Ectodermal cell (in vitro differentiated cells): ENCODE data around the gene POT1.

Source experiments
- H3K27ac ChIP-seq: 2 replicates; pipeline ENCODE4 v1.7.0; 2013; ENCODE audit warnings: mild to moderate bottlenecking, low read depth, low read length; ENCODE audit not compliant: insufficient read depth, poor library complexity, severe bottlenecking
- H3K27me3 ChIP-seq: 2 replicates; pipeline ENCODE4 v1.7.0; 2013; ENCODE audit warnings: mild to moderate bottlenecking, low read length; ENCODE audit not compliant: insufficient read depth, control insufficient read depth, poor library complexity, severe bottlenecking
- H3K36me3 ChIP-seq: one replicate; pipeline ENCODE4 v1.7.0; 2013; ENCODE audit warnings: low read length; ENCODE audit not compliant: control insufficient read depth, insufficient read depth
- H3K4me1 ChIP-seq: one replicate; pipeline ENCODE4 v1.7.0; 2013; ENCODE audit warnings: low read length; ENCODE audit not compliant: control insufficient read depth, insufficient read depth
- H3K4me3 ChIP-seq: 2 replicates; pipeline ENCODE4 v1.7.0; 2013; ENCODE audit warnings: low read depth, low read length, control low read depth; ENCODE audit not compliant: insufficient read depth
- H3K9me3 ChIP-seq: 2 replicates; pipeline ENCODE4 v1.7.0; 2013; ENCODE audit warnings: mild to moderate bottlenecking, low read length, moderate library complexity; ENCODE audit not compliant: control insufficient read depth
- WGBS, 2 experiments: methylation state at CpG; one replicate each; pipeline ENCODE4 v1.1.7; 2013; ENCODE audit warnings: missing lambda C conversion rate in 2 of 2; 5-methylcytosine and 5-hydroxymethylcytosine counted together

POT1 gene

GRCh38 chr7:124818807-124819206 lies 110.8 kb downstream of the POT1 start:
- no peaks in the 10 kb centered on the region for H3K36me3 ChIP-seq
- H3K27ac ChIP-seq: no peak overlapping the region
- H3K4me1 ChIP-seq: no peaks in the 10 kb centered on the region
- no peaks in the 10 kb centered on the region for H3K9me3 ChIP-seq
- no peak overlapping the region for H3K4me3 ChIP-seq
- no peaks in the 10 kb centered on the region for H3K27me3 ChIP-seq
- WGBS, 2 experiments: 93 to 97% methylated on average over 5 of the region's 5 CpGs

GRCh38 chr7:124813994-124814798 lies 115.4 kb downstream of the POT1 start:
- no peaks in the 10 kb centered on the region for H3K4me1 ChIP-seq
- H3K27me3 ChIP-seq: no peaks in the 10 kb centered on the region
- H3K4me3 ChIP-seq: no peak overlapping the region
- no peaks in the 10 kb centered on the region for H3K9me3 ChIP-seq
- H3K27ac ChIP-seq: no peak overlapping the region
- no peaks in the 10 kb centered on the region for H3K36me3 ChIP-seq
- 97 to 100% methylated on average over 1 to 2 of the region's 2 CpGs for WGBS, 2 experiments

GRCh38 chr7:124812764-124813163 lies 116.9 kb downstream of the POT1 start:
- Histone ChIP-seq H3K4me3 (no peak overlapping the region), H3K4me1 (no peaks in the 10 kb centered on the region), H3K36me3 (no peaks in the 10 kb centered on the region), H3K27ac (no peak overlapping the region), H3K9me3 (no peaks in the 10 kb centered on the region), H3K27me3 (no peaks in the 10 kb centered on the region)
- no CpG with 5 or more reads among the region's 2 CpGs for WGBS, 2 experiments

- Histone ChIP-seq H3K9me3 (no peaks in the 10 kb centered on the region), H3K4me3 (no peak overlapping the region), H3K36me3 (no peaks in the 10 kb centered on the region), H3K27ac (no peak overlapping the region), H3K4me1 (no peaks in the 10 kb centered on the region), H3K27me3 (no peaks in the 10 kb centered on the region)
- 90 to 97% methylated on average over 1 of the region's 1 CpG for WGBS, 2 experiments
Observed at GRCh38 chr7:124811341-124811740, 118.3 kb downstream of the POT1 start.

GRCh38 chr7:124810605-124811004 lies 119.0 kb downstream of the POT1 start:
- Histone ChIP-seq H3K4me3 (no peak overlapping the region), H3K27me3 (no peaks in the 10 kb centered on the region), H3K27ac (no peak overlapping the region), H3K4me1 (no peaks in the 10 kb centered on the region), H3K9me3 (no peaks in the 10 kb centered on the region), H3K36me3 (no peaks in the 10 kb centered on the region)
- 55 to 59% methylated on average over 2 of the region's 3 CpGs for WGBS, 2 experiments

GRCh38 chr7:124808206-124808605 lies 121.4 kb downstream of the POT1 start:
- Histone ChIP-seq H3K27me3 (no peaks in the 10 kb centered on the region), H3K27ac (no peak overlapping the region), H3K9me3 (no peaks in the 10 kb centered on the region), H3K4me1 (no peaks in the 10 kb centered on the region), H3K36me3 (no peaks in the 10 kb centered on the region), H3K4me3 (no peak overlapping the region)
- 91 to 95% methylated on average over 5 of the region's 5 CpGs for WGBS, 2 experiments

- Histone ChIP-seq H3K27me3 (no peaks in the 10 kb centered on the region), H3K9me3 (no peaks in the 10 kb centered on the region), H3K27ac (no peak overlapping the region), H3K4me3 (no peak overlapping the region), H3K36me3 (no peaks in the 10 kb centered on the region), H3K4me1 (no peaks in the 10 kb centered on the region)
- WGBS, 2 experiments: 80% methylated on average over 1 of the region's 1 CpG; no CpG with 5 or more reads in 1 of the 2 experiments
Observed at GRCh38 chr7:124801330-124801895, 128.2 kb downstream of the POT1 start.

- Histone ChIP-seq H3K27ac (no peak overlapping the region), H3K4me3 (no peak overlapping the region), H3K36me3 (no peaks in the 10 kb centered on the region), H3K27me3 (no peaks in the 10 kb centered on the region), H3K9me3 (no peaks in the 10 kb centered on the region), H3K4me1 (no peaks in the 10 kb centered on the region)
- WGBS, 2 experiments: 89% methylated on average over 2 of the region's 2 CpGs
Observed at GRCh38 chr7:124800386-124800785, 129.2 kb downstream of the POT1 start.

- Histone ChIP-seq H3K9me3 (no peaks in the 10 kb centered on the region), H3K36me3 (no peaks in the 10 kb centered on the region), H3K27ac (no peak overlapping the region), H3K4me1 (no peaks in the 10 kb centered on the region), H3K27me3 (no peaks in the 10 kb centered on the region), H3K4me3 (no peak overlapping the region)
- WGBS, 2 experiments: 87 to 95% methylated on average over 6 of the region's 6 CpGs
Observed at GRCh38 chr7:124799448-124799847, 130.2 kb downstream of the POT1 start.

- WGBS, 2 experiments: 86 to 90% methylated on average over 1 of the region's 2 CpGs
- Histone ChIP-seq H3K4me1 (no peaks in the 10 kb centered on the region), H3K27ac (no peak overlapping the region), H3K9me3 (no peaks in the 10 kb centered on the region), H3K36me3 (no peaks in the 10 kb centered on the region), H3K4me3 (no peak overlapping the region), H3K27me3 (no peaks in the 10 kb centered on the region)
Observed at GRCh38 chr7:124796771-124797170, 132.9 kb downstream of the POT1 start.
